ENCODE results near the gene SMG6. TPM values are rescaled to one million over a fixed set of nuclear protein-coding genes. Genes with fewer than 3 reads are reported as not detected.

The SMG6 gene
- total RNA-seq, 1 experiment from 2014 or later = 25.6 TPM

- TF ChIP-seq ZNF281 (CRISPR knock-in tag; IDR thresholded peaks at IDR 0.05) (no peak), USF2 (CRISPR knock-in tag; IDR thresholded peaks at IDR 0.05) (no peak), ZNF263 (CRISPR knock-in tag; IDR thresholded peaks at IDR 0.05; ENCODE audit: low read depth) (no peak)
- TF ChIP-seq, protein P1, sequence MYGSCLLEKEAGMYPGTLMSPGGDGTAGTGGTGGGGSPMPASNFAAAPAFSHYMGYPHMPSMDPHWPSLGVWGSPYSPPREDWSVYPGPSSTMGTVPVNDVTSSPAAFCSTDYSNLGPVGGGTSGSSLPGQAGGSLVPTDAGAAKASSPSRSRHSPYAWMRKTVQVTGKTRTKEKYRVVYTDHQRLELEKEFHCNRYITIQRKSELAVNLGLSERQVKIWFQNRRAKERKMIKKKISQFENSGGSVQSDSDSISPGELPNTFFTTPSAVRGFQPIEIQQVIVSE (CRISPR knock-in tag; IDR thresholded peaks at IDR 0.05; ENCODE audit: borderline replicate concordance) = no peak
Measured at GRCh38 chr17:2207815-2208515, 95.6 kb downstream of the SMG6 start (continued).

GRCh38 chr17:2204393-2204792 is 99.2 kb downstream of the SMG6 start:
- POLR2A ChIA-PET = no interaction called here
- Mint-ChIP-seq H3K27me3 (ENCODE audit: low read depth) (no peaks in the 10 kb centered on the region), H3K4me3 (no peak overlapping the region), H3K4me1 (peaks cover 7% of the 10 kb centered on the region; the same call in 1 of the 2 replicates), H3K27ac (no peak overlapping the region), H3K9me3 (no peaks in the 10 kb centered on the region), H3K36me3 (no peaks in the 10 kb centered on the region)
- ATAC-seq (no peak), DNase-seq (ENCODE audit: low spot score) (no peak)
- CTCF ChIA-PET = interaction anchor here (1.0 to 1.3 kb wide), 3 partner anchors 9 to 149 kb away, joined by 3 read pairs; partner anchors contain the start of gene HIC1
- TF ChIP-seq ESRRA (CRISPR knock-in tag; IDR thresholded peaks at IDR 0.05; ENCODE audit: borderline replicate concordance) (no peak), E2F5 (CRISPR knock-in tag; IDR thresholded peaks at IDR 0.05) (no peak), ZNF396 (CRISPR knock-in tag; IDR thresholded peaks at IDR 0.05; ENCODE audit: borderline replicate concordance) (no peak), TEAD4 (CRISPR knock-in tag; IDR thresholded peaks at IDR 0.05) (no peak), ZNF121 (CRISPR knock-in tag; IDR thresholded peaks at IDR 0.05) (no peak), IRF2 (CRISPR knock-in tag; IDR thresholded peaks at IDR 0.05; ENCODE audit: borderline replicate concordance, low read depth) (no peak), CBFB (CRISPR knock-in tag; IDR thresholded peaks at IDR 0.05; ENCODE audit: low read depth) (no peak), ZNF138 (CRISPR knock-in tag; conservative IDR thresholded peaks at IDR 0.05) (no peak), MAX (CRISPR knock-in tag; IDR thresholded peaks at IDR 0.05) (no peak), ZMAT4 (CRISPR knock-in tag; IDR thresholded peaks at IDR 0.05) (no peak), OVOL2 (CRISPR knock-in tag; IDR thresholded peaks at IDR 0.05; ENCODE audit: borderline replicate concordance) (no peak), USF2 (CRISPR knock-in tag; IDR thresholded peaks at IDR 0.05) (no peak), ZNF219 (CRISPR knock-in tag; IDR thresholded peaks at IDR 0.05; ENCODE audit: borderline replicate concordance) (no peak)
- TF ChIP-seq, protein P2, sequence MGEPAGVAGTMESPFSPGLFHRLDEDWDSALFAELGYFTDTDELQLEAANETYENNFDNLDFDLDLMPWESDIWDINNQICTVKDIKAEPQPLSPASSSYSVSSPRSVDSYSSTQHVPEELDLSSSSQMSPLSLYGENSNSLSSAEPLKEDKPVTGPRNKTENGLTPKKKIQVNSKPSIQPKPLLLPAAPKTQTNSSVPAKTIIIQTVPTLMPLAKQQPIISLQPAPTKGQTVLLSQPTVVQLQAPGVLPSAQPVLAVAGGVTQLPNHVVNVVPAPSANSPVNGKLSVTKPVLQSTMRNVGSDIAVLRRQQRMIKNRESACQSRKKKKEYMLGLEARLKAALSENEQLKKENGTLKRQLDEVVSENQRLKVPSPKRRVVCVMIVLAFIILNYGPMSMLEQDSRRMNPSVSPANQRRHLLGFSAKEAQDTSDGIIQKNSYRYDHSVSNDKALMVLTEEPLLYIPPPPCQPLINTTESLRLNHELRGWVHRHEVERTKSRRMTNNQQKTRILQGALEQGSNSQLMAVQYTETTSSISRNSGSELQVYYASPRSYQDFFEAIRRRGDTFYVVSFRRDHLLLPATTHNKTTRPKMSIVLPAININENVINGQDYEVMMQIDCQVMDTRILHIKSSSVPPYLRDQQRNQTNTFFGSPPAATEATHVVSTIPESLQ (CRISPR knock-in tag; IDR thresholded peaks at IDR 0.05) = no peak
- TF ChIP-seq, protein P3, sequence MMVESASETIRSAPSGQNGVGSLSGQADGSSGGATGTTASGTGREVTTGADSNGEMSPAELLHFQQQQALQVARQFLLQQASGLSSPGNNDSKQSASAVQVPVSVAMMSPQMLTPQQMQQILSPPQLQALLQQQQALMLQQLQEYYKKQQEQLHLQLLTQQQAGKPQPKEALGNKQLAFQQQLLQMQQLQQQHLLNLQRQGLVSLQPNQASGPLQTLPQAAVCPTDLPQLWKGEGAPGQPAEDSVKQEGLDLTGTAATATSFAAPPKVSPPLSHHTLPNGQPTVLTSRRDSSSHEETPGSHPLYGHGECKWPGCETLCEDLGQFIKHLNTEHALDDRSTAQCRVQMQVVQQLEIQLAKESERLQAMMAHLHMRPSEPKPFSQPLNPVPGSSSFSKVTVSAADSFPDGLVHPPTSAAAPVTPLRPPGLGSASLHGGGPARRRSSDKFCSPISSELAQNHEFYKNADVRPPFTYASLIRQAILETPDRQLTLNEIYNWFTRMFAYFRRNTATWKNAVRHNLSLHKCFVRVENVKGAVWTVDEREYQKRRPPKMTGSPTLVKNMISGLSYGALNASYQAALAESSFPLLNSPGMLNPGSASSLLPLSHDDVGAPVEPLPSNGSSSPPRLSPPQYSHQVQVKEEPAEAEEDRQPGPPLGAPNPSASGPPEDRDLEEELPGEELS (CRISPR knock-in tag; IDR thresholded peaks at IDR 0.05) = no peak

Data from WTC11 (cell line).